HG03196 (cell line): ENCODE measurements around the gene BBS7.

Source experiments
- ATAC-seq: cut with Tn5 transposase; IDR thresholded peaks from one replicate; pipeline ENCODE4 v1.9.1; 2021; ENCODE audit not compliant: unreplicated experiment

Gene BBS7

GRCh38 chr4:121792966-121793365 is 77.3 kb downstream of the BBS7 start:
- ATAC-seq = no peak

DNA sequence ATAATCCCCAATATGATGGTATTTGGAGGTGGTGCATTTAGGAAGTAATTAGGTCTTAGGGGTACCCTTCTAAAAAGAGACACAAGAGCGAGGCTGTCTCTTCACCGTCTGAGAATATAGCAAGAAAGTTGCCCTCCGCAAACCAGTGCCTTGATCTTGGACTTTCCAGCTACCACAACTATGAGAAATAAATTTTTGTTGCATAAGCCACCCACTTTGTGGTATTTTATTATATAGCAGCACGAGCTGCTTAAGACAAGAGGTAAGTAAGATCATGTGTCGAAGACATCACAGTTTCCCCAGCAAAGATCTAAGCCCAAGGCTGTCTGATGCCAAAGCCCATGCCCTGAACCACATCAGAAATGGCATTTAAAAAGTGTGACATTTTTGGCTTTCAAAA is 78.8 kb downstream of the BBS7 start:
- no peak for ATAC-seq

DNA sequence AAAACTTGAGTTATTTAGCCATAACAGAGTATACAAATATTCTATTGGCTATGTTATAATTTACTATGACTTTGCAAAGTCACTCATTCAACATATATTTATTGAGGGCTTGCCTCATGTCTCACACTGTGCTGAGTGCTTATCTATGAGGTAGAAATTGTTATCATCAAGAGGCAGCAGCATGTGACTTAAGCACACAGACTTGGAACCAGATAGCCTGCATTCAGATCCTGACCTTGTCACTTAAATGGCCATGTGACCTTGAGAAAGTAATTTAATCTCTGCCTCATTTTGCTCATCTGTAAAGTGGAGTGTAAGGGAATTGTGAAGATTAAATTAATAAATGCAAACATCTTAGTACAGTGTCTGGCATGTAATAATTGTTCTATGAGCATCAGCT is 79.3 kb downstream of the BBS7 start:
- no peak for ATAC-seq

DNA sequence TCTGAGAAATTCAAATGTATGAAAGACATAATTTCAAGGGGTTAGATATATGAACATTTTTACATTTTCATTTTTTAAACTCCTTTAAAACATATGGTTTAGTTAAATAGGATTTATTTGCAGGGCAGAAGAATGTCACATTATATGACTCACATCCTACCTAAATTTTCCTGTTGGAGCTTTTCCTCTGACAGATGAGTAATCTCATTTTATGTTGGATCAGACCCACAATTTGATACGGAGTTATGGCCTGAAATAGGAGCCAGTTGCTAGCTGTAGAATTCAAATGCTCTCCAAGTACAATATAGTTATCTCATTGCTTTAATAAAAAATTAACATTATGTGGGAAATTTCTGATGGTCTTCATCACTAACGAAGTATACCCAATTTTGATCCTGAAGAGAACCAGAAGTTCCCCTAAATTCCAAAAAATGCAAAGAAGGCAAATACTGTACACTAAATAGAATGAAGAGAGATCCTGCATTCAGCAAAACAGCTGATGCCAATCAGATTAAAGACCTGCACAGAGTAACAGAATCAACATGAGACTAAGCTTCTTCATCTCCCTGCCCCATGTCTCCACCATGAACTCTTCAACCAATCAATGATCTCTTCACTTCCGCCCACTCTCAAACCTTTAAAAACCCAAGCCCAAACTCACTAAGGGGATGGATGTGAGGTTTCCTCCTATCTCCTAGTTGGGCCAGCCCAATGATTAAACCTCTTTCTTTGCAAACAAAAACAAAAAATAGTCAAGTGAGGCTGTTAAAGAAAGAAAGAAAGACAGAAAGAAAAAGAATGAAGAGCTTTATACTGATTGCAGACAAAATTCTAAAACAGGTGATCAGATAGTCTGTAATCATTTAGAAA is 80.1 kb downstream of the BBS7 start:
- no peak for ATAC-seq

DNA sequence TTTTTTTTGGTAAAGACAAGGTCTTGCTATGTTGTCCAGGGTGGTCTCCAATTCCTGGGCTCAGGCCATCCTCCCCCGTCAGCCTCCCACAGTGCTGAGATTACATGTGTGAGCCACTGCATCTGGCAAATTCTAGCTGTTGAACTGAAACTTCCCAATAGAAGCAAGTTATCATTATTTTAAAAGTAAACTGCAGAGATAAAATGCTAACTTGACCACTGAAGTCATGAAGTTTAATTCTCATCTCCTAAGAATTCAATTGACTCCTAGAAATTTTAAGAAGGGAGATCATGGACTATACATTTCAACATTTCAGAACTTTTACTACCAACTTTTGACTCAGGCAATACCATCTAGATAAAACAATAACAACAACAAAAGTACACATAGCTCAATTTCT is 80.8 kb downstream of the BBS7 start:
- ATAC-seq = no peak

DNA sequence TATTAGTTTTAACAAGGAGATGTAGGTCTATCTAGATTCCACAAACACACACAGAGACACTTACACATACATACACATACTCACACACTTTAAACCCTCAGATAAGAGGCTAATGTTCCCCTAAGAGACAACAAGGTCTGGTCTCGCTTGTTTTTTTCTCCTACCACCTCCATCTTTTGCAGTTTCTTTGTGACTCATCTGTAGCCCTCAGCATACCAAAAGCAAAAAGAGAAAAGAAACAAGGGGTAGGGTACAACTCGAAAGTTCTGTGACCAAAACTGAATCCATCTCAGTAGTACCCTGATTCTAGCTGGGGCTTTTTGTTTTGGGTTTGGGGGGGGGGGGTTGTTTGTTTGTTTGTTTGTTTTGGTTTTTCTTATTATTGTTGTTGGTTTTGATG is 81.4 kb downstream of the BBS7 start:
- ATAC-seq = peak; percentile 87

- no peak for ATAC-seq
Measured at GRCh38 chr4:121786221-121786620, 84.1 kb downstream of the BBS7 start.

- no peak for ATAC-seq
Measured at GRCh38 chr4:121785479-121785878, 84.8 kb downstream of the BBS7 start.

GRCh38 chr4:121784975-121785374 is 85.3 kb downstream of the BBS7 start:
- ATAC-seq = no peak

- ATAC-seq = no peak
Measured at GRCh38 chr4:121784401-121784800, 85.9 kb downstream of the BBS7 start.

DNA sequence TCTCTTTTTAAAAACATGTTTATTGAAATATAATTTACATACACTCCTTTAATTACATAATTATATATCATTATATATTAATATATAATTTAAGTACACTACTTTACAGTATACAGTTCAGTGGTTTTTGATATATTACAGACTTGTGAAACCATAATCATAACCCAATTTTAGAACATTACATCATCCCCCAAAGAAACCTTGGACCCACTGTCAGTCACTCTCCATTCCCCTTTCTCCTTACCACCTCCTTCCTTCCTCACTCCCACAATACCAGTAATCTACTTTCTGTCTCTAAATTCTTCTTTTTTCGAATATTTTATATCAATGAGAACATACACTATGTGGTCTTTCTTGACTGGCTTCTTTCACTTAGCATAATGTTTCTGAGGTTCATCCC is 87.1 kb downstream of the BBS7 start:
- no peak for ATAC-seq

- ATAC-seq = no peak
Measured at GRCh38 chr4:121778991-121779628, 91.2 kb downstream of the BBS7 start.

DNA sequence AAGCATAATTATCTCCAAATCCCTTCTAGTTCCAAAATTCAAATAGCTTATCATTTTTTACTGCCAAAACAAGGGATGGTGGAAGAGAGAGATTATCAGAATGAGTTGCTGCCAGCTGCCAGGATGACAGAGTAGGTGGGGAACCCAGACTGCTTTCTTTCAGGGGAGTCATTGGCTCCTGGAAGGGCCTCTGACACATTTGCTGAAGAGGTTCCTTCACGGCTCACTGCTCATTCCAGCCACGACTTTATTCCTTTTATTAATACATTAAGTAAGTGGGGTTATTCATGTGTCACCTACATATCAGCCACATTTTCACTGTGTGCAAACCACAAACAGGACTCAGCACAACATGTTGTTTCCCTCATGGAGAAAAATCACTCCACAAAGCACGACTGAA is 92.6 kb downstream of the BBS7 start:
- ATAC-seq = peak; percentile 61

DNA sequence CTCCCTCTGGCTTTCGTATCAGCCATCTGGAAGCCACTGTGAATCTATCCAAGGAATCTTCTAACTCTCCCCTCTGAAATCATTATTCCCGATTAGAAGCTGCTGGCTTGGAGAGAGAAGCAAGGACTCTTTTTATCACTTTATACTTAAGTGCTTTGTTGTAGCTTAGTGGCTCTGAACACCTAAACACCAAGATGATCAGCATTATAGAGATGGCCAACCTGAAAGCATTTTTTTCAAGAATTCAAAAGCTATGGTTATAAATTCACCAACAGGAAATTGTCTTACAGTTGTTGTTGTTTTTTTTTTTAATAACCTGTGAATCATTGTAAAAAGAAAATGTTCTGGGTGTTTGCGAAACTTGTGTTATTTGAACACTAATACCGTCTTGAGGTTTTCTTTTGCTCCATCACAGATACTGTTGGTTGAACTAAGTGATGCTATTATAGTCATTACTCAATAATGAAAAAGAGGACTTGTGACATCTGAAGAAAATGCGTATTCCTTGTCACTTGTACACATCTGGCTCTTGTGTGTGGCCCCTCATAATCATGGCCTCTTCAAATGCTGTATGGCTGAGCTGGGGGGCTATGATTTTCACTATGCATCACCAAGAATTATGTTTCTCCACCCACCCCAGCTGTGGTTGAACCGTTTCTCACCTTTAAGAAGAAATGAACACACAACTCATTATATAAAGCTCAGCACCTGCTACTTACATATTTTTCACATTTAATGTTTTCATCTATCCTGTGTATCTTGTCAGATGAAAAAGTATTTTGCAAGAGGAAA is 93.5 kb downstream of the BBS7 start:
- ATAC-seq = no peak
